ENCODE measurements around the gene RSPH1. TPM values are rescaled to one million over a fixed set of nuclear protein-coding genes. Genes with fewer than 3 reads are reported as not detected.

The RSPH1 gene
- polyA plus RNA-seq, 1 experiment, result not detected

DNA sequence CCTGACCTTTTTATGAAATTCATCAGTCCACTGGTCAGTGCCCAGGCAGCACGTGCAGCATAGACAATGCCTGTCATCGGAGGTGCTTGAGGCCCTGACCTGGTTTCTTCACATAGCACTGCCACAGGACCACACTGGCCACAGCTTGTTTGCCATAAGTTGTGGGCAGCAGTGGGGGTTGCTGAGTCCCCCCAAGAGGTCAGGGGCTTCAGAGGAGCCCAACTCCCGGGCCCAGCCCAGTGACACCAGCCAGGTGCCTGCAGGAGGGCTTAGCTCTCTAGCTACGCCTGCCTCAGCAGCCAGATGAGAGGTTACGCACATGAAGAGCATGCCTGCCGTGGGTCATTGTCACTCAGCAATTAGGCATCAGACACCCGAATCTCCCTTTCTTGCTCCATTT is 50.7 kb downstream of the RSPH1 start:
- Histone ChIP-seq H3K27ac (ENCODE audit: low read depth, low read length) (no peak overlapping the region), H3K9me3 (ENCODE audit: control insufficient read depth, insufficient read depth, low read length) (peaks cover 10% of the 10 kb centered on the region; the same call in 1 of the 2 replicates)
- CTCF ChIA-PET, result no interaction called here

DNA sequence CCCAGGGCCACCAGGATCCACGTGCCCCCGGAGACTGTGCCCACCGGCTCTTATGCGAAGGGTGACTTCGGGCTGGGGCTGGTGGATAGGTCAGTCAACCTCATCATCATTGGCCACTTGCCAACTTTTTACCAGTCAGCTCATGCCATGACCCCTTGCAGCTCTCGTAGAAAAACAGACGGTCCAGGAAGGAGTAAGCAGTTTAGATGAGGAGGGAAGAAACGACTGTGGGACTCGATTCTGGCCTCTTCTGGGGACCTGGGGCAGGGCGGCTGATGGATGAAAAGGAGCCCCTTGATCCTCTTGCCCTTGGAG is 51.3 kb downstream of the RSPH1 start:
- DNase-seq (ENCODE audit: low read depth, low spot score), result no peak
- ChIA-PET POLR2A (no interaction called here), CTCF (no interaction called here)
- Histone ChIP-seq H3K27me3 (ENCODE audit: control insufficient read depth, insufficient read depth, low read length) (no peaks in the 10 kb centered on the region), H3K4me3 (ENCODE audit: low read depth, low read length) (no peak overlapping the region), H3K9me3 (ENCODE audit: control insufficient read depth, insufficient read depth, low read length) (peaks cover 13% of the 10 kb centered on the region; the same call in 1 of the 2 replicates), H3K27ac (ENCODE audit: low read depth, low read length) (no peak overlapping the region)
- TF ChIP-seq, protein P1, sequence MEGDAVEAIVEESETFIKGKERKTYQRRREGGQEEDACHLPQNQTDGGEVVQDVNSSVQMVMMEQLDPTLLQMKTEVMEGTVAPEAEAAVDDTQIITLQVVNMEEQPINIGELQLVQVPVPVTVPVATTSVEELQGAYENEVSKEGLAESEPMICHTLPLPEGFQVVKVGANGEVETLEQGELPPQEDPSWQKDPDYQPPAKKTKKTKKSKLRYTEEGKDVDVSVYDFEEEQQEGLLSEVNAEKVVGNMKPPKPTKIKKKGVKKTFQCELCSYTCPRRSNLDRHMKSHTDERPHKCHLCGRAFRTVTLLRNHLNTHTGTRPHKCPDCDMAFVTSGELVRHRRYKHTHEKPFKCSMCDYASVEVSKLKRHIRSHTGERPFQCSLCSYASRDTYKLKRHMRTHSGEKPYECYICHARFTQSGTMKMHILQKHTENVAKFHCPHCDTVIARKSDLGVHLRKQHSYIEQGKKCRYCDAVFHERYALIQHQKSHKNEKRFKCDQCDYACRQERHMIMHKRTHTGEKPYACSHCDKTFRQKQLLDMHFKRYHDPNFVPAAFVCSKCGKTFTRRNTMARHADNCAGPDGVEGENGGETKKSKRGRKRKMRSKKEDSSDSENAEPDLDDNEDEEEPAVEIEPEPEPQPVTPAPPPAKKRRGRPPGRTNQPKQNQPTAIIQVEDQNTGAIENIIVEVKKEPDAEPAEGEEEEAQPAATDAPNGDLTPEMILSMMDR (IDR thresholded peaks at IDR 0.05; ENCODE audit: low read depth, low read length), result no peak

More for the DNA sequence above, 50.7 kb downstream of the RSPH1 start:
- POLR2A ChIA-PET, result no interaction called here
- no peak overlapping the region for H3K4me3 ChIP-seq (ENCODE audit: low read depth, low read length)
- TF ChIP-seq, protein P1 (IDR thresholded peaks at IDR 0.05; ENCODE audit: low read depth, low read length), result no peak
- no peaks in the 10 kb centered on the region for H3K27me3 ChIP-seq (ENCODE audit: control insufficient read depth, insufficient read depth, low read length)
- no peak for DNase-seq (ENCODE audit: low read depth, low spot score)

DNA sequence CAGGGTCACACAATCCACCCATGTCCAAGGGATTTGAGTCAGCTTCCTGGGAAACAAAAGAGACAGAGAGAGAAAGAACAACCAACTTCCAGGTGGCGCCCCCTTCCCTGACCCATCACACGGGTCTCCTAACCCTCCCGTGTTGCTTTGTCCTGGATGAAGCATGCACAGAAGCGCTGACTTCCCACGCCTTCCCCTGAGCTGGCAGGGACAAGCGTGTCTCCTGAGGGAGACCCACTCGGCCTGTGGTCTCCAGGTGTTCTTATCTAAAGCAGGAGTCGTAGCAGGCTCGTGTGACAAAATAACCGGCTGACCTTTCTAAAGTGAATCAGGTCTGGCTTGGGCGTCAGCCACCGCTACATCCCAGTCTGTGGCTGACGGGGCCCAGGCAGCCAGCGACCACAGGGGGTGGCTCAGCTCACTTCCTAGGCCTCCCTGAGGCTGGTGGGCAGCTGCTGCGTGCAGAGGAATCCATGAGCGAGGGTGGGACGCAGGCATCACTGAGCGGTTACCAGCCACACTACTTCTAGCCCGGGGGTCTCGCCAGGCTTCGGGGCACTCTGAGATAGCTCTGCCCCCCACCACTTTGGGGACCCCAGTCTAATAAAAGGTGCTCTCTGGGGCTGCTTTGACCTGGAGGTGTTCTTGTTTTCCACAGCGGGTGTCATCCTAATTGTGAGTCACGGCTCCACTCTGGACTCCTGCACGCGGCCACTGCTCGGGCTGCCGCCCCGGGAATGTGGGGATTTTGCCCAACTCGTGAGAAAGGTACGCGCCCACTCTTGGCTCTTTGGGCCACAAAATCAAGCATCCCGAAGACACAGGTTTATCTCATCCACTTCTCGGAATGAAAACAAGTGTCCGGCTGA is 51.9 kb downstream of the RSPH1 start:
- POLR2A ChIA-PET, result no interaction called here
- H3K27me3 ChIP-seq (ENCODE audit: control insufficient read depth, insufficient read depth, low read length), result no peaks in the 10 kb centered on the region
- CTCF ChIA-PET, result no interaction called here
- TF ChIP-seq, protein P1 (IDR thresholded peaks at IDR 0.05; ENCODE audit: low read depth, low read length), result no peak
- H3K9me3 ChIP-seq (ENCODE audit: control insufficient read depth, insufficient read depth, low read length), result peaks cover 17% of the 10 kb centered on the region; the same call in 1 of the 2 replicates
- H3K4me3 ChIP-seq (ENCODE audit: low read depth, low read length), result no peak overlapping the region
- no peak for DNase-seq (ENCODE audit: low read depth, low spot score)
- no peak overlapping the region for H3K27ac ChIP-seq (ENCODE audit: low read depth, low read length)

DNA sequence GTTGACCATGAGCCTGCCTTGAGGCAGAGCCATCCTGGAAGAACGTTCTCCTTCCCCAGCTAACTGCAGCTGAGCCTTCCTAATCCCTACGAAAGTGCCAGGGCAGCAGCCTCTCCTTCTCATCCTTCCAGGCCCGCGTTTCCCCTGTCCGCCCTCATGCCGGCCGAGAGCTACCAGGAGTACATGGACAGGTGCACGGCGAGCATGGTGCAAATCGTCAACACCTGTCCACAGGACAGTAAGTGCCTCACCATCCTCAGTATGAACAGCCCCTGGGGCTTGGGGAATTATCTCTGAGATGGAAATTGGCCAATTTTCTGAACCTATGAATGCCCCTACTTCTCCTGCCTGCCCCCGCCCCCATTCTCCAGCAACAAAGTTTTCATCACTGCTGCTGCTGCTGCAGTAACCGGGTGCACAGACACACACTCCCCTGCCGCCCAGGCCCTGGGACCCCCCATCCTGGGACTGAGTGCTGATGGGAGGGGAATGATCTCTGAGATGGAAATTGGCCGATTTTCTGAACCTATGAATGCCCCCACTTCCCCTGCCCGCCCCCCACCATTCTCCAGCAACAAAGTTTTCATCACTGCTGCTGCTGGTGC is 52.7 kb downstream of the RSPH1 start:
- no peak overlapping the region for H3K27ac ChIP-seq (ENCODE audit: low read depth, low read length)
- H3K9me3 ChIP-seq (ENCODE audit: control insufficient read depth, insufficient read depth, low read length), result peaks cover 25% of the 10 kb centered on the region
- H3K4me3 ChIP-seq (ENCODE audit: low read depth, low read length), result no peak overlapping the region
- ChIA-PET CTCF (no interaction called here), POLR2A (no interaction called here)
- DNase-seq (ENCODE audit: low read depth, low spot score), result no peak
- TF ChIP-seq, protein P1 (IDR thresholded peaks at IDR 0.05; ENCODE audit: low read depth, low read length), result no peak
- no peaks in the 10 kb centered on the region for H3K27me3 ChIP-seq (ENCODE audit: control insufficient read depth, insufficient read depth, low read length)

DNA sequence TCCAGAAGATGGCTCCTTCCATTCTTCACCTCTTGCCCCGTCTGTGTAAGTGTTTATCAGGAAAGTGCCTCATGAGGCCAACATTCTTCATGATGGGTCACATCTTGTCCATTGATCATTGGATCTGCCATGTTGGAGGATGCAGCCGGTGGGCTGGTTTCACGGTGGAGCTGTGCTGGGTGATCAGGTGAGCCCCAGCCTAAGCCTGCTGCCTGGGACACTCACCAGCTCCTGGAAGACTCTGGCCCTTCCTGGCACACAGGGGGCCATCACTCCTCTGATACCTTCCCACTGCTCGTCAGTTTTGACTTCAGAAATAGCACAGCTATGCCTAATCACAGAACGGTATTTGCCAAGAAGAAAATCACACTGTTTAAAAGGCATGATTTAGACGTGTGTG is 54.1 kb downstream of the RSPH1 start:
- CTCF ChIA-PET, result no interaction called here
- Histone ChIP-seq H3K27ac (ENCODE audit: low read depth, low read length) (no peak overlapping the region), H3K27me3 (ENCODE audit: control insufficient read depth, insufficient read depth, low read length) (no peaks in the 10 kb centered on the region), H3K9me3 (ENCODE audit: control insufficient read depth, insufficient read depth, low read length) (peaks cover 33% of the 10 kb centered on the region), H3K4me3 (ENCODE audit: low read depth, low read length) (no peak overlapping the region)
- TF ChIP-seq, protein P1 (IDR thresholded peaks at IDR 0.05; ENCODE audit: low read depth, low read length), result no peak
- POLR2A ChIA-PET, result no interaction called here
- no peak for DNase-seq (ENCODE audit: low read depth, low spot score)
